ENCODE results near the gene NBAS.
A peak's percentile ranks its signal among the peaks of the same experiment; 100 is the strongest.

NBAS gene

GRCh38 chr2:15562354-15563031 lies 1.4 kb upstream of the NBAS start:
- no peak for DNase-seq
- intact Hi-C loops (cut with DNase I), result no loop called here

- DNase-seq, result peak in 41 of 42 donors; percentile 10 to 62 (median 36)
- intact Hi-C loops (cut with DNase I), result no loop called here
Measured at GRCh38 chr2:15561574-15562344, 625 bp upstream of the NBAS start.

GRCh38 chr2:15560140-15560987 lies 770 bp downstream of the NBAS start:
- intact Hi-C loops (cut with DNase I), result no loop called here
- peak; percentile 3 to 64 (median 37) for DNase-seq

- intact Hi-C loops (cut with DNase I), result no loop called here
- no peak for DNase-seq
Measured at GRCh38 chr2:15559379-15560139, 1.6 kb downstream of the NBAS start.

GRCh38 chr2:15557887-15558311 lies 3.2 kb downstream of the NBAS start:
- intact Hi-C loops (cut with DNase I), result no loop called here
- DNase-seq, result no peak

- intact Hi-C loops (cut with DNase I), result no loop called here
- DNase-seq, result no peak
Measured at GRCh38 chr2:15556311-15556930, 4.7 kb downstream of the NBAS start.

- intact Hi-C loops (cut with DNase I), result no loop called here
- no peak for DNase-seq
Measured at GRCh38 chr2:15555760-15556193, 5.4 kb downstream of the NBAS start.

- intact Hi-C loops (cut with DNase I), result no loop called here
- DNase-seq, result no peak
Measured at GRCh38 chr2:15554525-15555218, 6.5 kb downstream of the NBAS start.

GRCh38 chr2:15553951-15554350 lies 7.2 kb downstream of the NBAS start:
- no peak for DNase-seq
- intact Hi-C loops (cut with DNase I), result no loop called here

GRCh38 chr2:15553519-15553918 lies 7.6 kb downstream of the NBAS start:
- no peak for DNase-seq
- intact Hi-C loops (cut with DNase I), result no loop called here

- intact Hi-C loops (cut with DNase I), result no loop called here
- DNase-seq, result no peak
Measured at GRCh38 chr2:15548974-15549373, 12.2 kb downstream of the NBAS start.

GRCh38 chr2:15547115-15547876 lies 13.8 kb downstream of the NBAS start:
- intact Hi-C loops (cut with DNase I), result no loop called here
- DNase-seq, result no peak

GRCh38 chr2:15546297-15547098 lies 14.6 kb downstream of the NBAS start:
- intact Hi-C loops (cut with DNase I), result no loop called here
- no peak for DNase-seq

GRCh38 chr2:15544227-15544626 lies 16.9 kb downstream of the NBAS start:
- intact Hi-C loops (cut with DNase I), result no loop called here
- no peak for DNase-seq

GRCh38 chr2:15543541-15543940 lies 17.6 kb downstream of the NBAS start:
- intact Hi-C loops (cut with DNase I), result no loop called here

GRCh38 chr2:15543053-15543452 lies 18.1 kb downstream of the NBAS start:
- intact Hi-C loops (cut with DNase I), result no loop called here
- no peak for DNase-seq

More at GRCh38 chr2:15543541-15543940, 17.6 kb downstream of the NBAS start:
- DNase-seq, result no peak
